Ishikawa (cell line): ENCODE results near the gene VWDE.

Experiments used
- CEBPB ChIP-seq: IDR thresholded peaks from 2 replicates; pipeline ENCODE4 v1.6.1; 2012
- CREB1 ChIP-seq: IDR thresholded peaks from 2 replicates; pipeline ENCODE4 v1.6.1; 2012; ENCODE audit warnings: low read depth
- EGR1 ChIP-seq: IDR thresholded peaks from 2 replicates; pipeline ENCODE4 v1.6.1; 2012
- EP300 ChIP-seq: IDR thresholded peaks from 2 replicates; pipeline ENCODE4 v1.6.1; 2012; ENCODE audit warnings: borderline replicate concordance
- FOXM1 ChIP-seq: IDR thresholded peaks from 2 replicates; pipeline ENCODE4 v1.6.1; 2012; ENCODE audit warnings: low read depth, borderline replicate concordance
- NFIC ChIP-seq: IDR thresholded peaks from 2 replicates; pipeline ENCODE4 v1.6.1; 2012
- RAD21 ChIP-seq: IDR thresholded peaks from 2 replicates; pipeline ENCODE4 v1.6.1; 2012; ENCODE audit warnings: low read depth
- REST ChIP-seq: IDR thresholded peaks from 2 replicates; pipeline ENCODE4 v1.6.1; 2012; ENCODE audit warnings: low read depth, mild to moderate bottlenecking
- TAF1 ChIP-seq: IDR thresholded peaks from 2 replicates; pipeline ENCODE4 v1.6.1; 2012; ENCODE audit warnings: low read depth, mild to moderate bottlenecking
- TCF12 ChIP-seq: IDR thresholded peaks from 2 replicates; pipeline ENCODE4 v1.6.1; 2012; ENCODE audit warnings: low read depth
- TEAD4 ChIP-seq: IDR thresholded peaks from 2 replicates; pipeline ENCODE4 v1.6.1; 2012
- YY1 ChIP-seq: IDR thresholded peaks from 2 replicates; pipeline ENCODE4 v1.6.1; 2012; ENCODE audit warnings: low read depth
- ZBTB7A ChIP-seq: IDR thresholded peaks from 2 replicates; pipeline ENCODE4 v1.6.1; 2012; ENCODE audit warnings: low read depth
- TF ChIP-seq, protein P1 (sequence below): IDR thresholded peaks from 2 replicates; pipeline ENCODE4 v1.6.1; 2012

VWDE gene

GRCh38 chr7:12287901-12288300 is 115.8 kb downstream of the VWDE start:
- TF ChIP-seq TEAD4 (no peak), EGR1 (no peak)

DNA sequence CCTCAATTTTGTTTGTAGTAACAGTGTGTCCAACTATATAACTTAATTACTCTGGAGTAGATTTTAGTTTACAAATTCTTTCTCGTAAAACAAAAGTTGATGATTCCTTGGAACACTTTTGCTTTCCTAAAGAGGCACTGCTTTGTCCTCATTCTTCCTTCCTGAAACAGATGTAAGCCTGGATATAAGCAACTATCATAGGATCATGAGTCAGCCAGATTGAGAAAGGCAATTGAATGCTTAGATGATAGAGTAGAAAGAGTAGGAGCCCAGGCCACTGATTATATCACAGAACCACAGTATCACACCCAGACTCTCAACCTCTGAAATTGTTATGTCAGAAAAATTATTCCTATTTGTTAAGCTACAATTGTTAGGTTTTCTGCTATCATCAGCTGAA is 122.6 kb downstream of the VWDE start:
- TF ChIP-seq CEBPB (no peak), CREB1 (no peak), TCF12 (no peak), EGR1 (no peak), RAD21 (no peak), FOXM1 (no peak), TAF1 (no peak), NFIC (no peak), REST (no peak), ZBTB7A (no peak), EP300 (no peak), YY1 (no peak)
- TF ChIP-seq, protein P1, sequence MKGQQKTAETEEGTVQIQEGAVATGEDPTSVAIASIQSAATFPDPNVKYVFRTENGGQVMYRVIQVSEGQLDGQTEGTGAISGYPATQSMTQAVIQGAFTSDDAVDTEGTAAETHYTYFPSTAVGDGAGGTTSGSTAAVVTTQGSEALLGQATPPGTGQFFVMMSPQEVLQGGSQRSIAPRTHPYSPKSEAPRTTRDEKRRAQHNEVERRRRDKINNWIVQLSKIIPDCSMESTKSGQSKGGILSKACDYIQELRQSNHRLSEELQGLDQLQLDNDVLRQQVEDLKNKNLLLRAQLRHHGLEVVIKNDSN = no peak
